ENCODE measurements around the gene MAML2.

GRCh38 chr11:96126917-96127595 lies 215.9 kb downstream of the MAML2 start:
- no peak for TF ChIP-seq TBP (CRISPR knock-in tag; IDR thresholded peaks at IDR 0.05)
- no peak for TF ChIP-seq SP5 (CRISPR knock-in tag; IDR thresholded peaks at IDR 0.05; ENCODE audit: borderline replicate concordance, low read depth)
- no peak for TF ChIP-seq POLR2A (IDR thresholded peaks at IDR 0.05; ENCODE audit: insufficient read depth in 1 of 2, low read depth in 2 of 2, low read length in 2 of 2)
- TF ChIP-seq ZNF318 (CRISPR knock-in tag; IDR thresholded peaks at IDR 0.05): no peak
- no peak for TF ChIP-seq ZNF367 (CRISPR knock-in tag; IDR thresholded peaks at IDR 0.05; ENCODE audit: borderline replicate concordance)
- TF ChIP-seq SP2 (CRISPR knock-in tag; IDR thresholded peaks at IDR 0.05): no peak
- TF ChIP-seq MAZ (IDR thresholded peaks at IDR 0.05; ENCODE audit: borderline replicate concordance, low read depth, low read length): no peak
- no peak for TF ChIP-seq MAZ (CRISPR knock-in tag; IDR thresholded peaks at IDR 0.05; ENCODE audit: low read depth)
